NCI-H2227 treated with DMSO at 0.1 percent for 48 hours (cell line): ENCODE measurements around the gene BDNF.

Experiments
- DNase-seq: peaks from one replicate; lab custom pipeline; 2025; lab: John Stamatoyannopoulos, UW

Gene BDNF

DNA sequence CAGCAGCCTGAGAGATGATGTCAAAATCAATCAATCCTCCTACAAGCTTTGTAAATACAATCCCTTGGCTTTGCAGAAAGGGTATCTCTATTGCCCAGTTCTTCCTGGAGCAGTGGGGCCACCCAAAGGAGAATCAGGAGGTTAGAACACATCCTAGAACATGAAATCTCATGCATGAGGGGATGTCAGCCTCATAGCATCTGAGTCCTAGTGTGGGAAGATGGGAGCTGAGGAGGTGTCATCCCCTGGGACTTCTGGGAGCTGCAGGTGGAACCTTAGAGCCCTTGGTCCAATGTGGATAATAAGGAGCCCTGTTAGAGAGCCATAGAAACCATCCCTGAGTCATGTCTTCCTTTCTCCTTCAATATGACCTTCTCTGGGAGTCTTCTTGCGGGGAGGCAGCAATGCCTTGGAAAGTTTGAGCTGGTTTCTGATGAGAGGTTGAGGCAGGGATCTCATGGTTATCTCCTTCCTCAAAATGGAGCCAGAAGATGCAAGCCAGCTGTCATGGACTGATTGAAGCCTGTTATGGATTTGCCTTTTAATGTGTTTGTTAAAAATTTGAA lies 74.8 kb downstream of the BDNF start:
- no peak for DNase-seq

DNA sequence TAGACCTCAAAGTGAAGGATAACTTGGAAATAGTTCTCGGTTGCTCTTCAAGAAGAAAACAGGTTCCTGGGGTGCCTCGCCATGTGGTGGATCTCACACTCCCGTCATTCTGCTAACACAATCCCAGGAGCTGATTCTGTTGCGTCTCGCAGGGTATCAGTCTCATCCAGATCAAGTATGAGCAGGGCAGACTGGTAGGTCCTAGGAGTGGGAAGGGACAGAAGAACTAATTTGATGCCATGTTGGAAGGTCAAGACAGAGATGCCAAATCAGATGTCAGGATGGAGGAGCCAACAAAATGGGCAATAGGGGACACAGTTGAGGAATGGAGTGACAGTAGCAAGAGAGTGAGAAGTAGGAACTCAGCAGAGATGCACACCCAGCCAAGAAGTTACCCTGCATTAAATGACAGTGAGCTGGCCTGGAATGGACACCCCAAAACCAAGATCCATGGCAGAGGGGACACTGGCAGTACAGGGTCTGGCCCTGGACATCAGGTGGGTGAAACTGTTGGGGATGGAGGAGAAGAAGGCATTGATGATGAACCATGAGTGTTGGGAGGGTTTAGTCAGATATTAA lies 76.2 kb downstream of the BDNF start:
- no peak for DNase-seq

DNA sequence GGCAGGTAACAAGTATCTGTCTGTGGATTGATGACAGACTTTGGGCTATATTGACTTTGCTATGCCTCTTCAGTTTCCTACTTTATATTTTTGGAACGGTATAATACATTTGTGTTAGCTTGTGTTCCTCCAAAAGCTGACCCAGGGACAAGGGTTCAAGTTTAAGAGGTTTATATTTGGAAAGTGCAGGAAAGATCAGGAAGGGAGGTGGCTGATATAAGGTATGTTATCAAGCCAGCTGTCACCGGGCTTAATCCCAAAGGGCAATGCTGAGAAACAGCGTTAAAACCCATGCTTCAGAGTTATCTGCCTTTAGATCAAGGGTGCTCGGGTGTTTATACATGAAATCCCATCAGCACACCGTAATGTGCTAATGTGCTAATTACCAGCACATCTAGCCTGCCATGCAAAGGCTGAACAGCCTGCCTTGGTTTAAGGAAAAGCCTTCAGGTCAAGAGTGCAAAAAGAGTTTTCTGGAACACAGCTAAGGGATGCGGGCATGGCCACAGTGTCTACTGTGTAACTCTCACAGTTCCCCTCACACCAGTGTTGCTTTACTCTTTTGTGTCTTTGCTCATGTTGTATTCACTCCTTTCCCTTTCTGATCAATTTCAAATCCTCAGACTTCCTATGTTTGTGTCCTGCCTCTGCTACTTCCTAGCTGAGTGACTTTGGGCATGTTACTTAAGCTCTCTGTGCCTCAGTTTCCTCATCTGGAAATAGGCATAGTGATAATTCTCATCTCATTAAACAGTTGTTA lies 77.5 kb downstream of the BDNF start:
- no peak for DNase-seq

DNA sequence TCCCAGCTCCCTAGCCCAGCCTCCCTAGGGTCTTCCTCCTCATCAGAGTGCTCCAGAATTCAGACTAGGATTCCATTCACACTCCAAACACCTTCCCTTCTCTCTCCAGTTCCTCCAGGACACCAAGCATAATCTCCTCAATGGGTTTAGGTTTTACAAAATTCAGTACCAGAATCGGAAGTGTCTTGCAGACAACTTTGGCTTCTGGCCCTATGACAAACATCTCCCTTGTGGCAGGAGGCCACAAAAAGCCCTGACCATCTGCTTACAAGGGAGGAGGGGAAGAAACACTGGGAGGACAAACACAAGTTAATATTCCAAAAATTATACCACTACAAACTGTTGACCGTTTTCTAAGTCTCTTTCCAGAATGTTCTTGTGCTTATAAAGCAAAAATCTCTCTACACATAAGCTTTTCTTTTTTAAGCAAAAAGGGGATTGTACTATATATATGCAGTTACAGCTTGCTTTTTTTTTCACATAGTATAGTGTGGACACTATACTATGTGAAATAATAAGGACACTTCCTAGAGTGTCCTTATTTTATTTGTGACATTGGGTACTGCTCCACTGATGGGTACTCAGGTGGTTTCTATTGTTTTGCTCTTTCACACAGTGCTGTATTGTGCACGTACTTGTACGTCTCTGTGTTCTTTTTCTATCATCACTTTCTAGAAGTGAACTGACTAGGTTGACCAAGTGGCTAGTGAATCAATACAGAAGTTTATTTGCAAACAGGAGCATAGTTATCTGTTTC lies 78.7 kb downstream of the BDNF start:
- DNase-seq, result no peak

DNA sequence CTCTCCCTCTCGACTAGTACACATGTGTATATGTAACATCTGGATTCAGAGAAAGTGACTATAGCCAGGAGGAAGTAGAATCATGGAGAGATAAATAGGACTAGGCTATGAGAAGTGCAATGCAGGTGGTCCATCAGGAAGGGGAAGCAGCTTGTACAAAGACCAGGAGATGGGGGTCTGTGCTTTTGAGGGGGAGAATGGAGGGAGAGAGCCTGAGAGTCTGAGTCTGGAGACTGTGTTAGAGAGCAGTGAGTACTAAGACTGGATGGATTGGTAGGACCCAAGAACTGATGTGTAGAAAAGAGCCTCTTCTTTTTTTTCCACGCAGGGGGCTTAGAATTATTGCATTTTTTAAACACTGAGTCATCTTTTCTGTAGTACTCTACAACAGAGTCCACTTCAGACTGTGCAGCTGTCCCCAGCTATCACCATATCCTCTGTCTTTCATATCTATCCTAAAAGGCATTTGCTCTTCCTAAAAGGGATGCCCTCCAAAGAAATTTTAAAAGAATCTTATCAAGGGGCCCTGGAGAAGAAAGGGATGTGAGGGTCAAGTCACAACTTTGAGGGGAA lies 80.4 kb downstream of the BDNF start:
- DNase-seq, result no peak

DNA sequence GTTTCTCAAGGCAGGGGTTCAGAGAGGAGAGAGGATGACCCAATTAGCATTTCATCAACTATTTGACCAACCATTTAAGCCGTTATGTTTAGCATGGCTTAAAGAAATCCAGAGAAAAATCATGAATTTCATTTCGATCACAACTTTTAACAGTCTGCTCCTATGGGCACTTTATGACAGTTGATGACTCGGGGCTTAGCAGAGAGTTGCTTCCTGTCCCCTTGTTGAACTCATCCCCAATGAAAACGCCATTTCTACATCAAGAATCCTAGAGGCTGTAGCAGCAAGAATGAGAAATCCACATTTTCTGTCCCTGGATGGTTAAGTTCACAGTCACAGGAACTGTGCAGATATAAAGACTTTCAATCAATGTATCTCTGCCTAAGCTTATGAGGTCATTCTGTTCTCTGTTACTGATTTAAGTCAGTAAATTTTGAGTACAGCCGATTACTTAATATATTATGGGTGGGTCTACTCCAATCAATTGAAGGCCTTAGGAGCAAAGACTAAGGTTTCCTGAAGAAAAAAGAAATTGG lies 81.1 kb downstream of the BDNF start:
- DNase-seq, result no peak

DNA sequence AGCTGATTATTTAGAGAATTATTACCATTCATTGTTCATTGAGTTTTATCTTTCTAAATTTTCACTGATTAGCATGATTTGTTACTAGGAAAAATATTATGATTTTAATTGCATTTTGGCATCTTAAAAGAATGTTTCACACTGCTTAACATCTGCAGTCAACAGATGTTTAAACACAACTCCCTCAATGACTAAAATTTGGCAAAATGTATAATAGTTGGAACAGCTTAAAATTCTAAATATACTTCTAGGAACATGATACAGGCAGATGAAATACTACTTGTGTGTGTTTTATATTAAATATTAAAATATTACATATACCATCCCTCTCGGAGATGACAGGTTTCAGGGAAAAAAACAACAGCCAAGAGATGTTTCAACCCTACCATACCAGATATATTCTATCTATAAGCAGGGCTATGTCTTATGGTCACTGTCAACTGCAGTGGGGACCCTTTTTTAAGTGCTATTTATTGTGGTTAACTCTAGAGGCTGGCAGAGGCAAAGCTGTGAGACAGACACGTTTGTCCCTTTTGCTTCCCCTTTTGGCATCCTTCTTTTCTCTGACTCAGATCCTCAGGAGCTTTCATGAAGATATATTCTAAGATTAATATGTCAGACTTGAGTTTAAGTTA lies 81.9 kb downstream of the BDNF start:
- no peak for DNase-seq

DNA sequence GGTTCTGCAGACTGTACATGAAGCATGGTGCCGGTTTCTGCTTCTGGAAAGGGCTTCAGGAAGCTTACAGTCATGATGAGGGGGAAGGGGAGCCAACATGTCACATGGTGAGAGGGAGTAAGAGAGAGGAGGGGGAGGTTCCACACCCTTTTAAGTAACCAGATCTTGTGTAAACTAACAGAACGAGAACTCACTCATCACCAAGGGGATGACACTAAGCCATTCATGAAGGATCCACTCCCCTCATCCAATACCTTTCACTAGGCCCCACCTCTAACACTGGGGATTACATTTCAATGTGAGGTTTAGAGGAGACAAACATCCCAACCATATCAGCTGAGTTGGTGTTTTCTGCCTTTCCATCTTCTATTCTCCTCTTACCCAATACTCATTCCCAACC lies 83.5 kb downstream of the BDNF start:
- DNase-seq, result no peak

DNA sequence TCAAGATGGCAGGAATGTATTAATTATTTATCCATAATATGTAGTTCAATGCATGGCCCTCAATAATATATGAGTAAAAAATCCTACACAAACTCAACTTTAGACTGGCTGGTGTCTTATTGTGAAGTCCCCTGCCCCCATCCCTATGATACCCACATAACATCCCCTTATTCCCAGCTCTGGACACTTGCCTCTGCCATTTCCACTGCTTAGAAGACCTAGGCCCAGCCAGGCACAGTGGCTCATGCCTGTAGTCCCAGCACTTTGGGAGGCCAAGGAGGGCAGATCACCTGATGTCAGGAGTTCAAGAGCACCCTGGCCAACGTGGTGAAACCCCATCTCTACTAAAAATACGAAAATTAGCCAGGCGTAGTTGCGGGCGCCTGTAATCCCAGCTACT lies 84.4 kb downstream of the BDNF start:
- DNase-seq, result no peak

DNA sequence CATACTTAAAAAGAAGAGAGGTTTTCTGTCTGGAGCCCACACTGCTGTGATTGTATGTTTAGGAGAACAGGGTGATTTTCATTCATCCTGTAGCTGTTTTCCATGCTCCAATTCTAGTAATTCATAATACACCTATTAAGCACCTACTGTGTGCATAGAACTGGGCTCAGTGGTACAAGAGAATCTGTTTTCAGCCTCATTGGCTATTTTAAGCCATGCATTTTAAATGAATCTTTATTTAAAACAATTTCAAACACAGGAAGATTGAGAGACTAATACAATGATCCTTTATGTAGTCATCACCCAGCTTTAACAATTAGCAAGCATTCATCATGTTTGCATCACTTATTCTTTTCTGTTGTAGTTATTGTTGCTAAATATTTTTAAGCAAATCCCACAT lies 86.2 kb downstream of the BDNF start:
- DNase-seq, result no peak

DNA sequence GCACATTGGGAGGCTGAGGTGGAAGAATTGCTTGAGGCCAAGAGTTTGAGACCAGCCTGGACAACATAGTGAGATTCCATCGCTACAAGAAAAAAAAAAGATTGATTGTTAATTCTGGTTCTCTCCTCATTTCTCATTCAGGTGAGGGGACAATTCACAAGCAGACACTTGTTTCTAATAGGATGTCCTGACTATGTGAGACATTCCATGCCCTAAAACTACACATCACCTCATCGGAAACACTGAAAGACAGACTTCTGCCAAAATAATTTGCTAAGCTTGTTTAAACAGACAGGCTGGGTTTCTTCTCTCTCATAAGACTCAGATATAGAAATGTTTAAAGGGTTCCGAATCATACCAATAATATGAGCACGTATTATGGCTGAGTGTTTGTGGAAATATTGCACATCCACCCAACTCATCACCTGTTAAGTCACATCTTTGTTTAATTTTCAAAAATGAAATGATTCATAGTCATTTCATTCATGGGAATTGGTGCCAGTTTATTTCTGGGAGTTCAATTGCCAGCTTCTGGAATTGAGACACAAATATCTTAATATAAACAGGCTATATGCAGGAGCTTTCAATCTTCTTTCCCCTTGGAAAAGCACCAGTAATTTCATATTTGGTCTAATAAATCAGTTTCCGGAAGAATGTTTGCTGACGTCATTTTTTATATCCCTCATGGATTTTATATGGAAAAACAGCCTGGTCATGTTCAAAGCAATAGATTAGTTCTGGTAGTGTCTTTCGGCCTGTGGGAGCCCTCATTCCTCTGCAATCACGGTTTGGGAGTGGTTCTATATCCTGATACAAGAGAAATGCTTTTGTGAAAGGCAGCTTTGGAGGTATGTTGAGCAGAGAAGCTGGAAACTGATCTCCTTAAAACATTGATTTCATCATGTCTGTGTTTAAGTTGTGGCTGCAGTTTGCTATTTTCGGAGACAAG lies 87.0 kb downstream of the BDNF start:
- no peak for DNase-seq

DNA sequence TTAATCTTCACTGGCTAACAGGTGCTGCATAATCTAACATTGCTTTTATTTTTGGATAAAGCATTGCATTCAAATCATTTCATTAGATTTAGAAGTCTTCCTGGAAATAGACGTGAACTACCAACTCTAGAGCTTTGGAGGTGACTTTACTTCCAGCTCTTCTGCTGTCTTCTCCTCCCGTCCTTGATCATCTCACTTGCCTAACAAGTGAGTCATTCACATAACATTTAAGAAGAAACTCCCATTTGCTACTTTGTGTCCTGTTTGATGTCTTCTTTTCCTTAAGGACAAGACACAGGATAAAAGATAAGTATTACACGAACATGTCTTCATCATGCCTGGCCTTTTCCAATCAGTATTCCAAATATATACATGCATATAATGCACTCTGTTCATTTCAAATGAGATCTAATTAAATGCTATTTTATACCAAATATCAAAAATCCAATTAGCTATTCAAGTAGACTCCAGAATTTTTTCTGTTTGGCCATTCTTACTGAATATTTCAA lies 88.3 kb downstream of the BDNF start:
- DNase-seq, result no peak

DNA sequence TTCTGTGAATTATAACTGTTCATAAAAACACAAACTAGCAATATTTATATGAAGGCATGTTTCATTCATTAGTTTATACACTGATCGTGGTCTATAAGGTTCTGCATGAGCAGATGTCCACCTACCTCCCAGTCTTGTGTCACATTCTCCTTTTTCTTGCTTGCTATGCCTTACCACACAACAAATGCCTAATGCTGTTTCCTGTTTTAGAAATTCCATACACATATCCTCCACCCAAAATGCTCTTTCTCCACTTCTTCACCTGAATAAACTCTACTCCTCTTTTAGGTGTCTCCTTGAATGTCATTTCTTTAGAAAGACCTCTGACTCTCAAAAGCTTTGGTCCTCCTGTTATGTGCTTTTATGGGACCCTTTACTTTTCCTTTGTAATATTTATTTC lies 88.9 kb downstream of the BDNF start:
- no peak for DNase-seq

DNA sequence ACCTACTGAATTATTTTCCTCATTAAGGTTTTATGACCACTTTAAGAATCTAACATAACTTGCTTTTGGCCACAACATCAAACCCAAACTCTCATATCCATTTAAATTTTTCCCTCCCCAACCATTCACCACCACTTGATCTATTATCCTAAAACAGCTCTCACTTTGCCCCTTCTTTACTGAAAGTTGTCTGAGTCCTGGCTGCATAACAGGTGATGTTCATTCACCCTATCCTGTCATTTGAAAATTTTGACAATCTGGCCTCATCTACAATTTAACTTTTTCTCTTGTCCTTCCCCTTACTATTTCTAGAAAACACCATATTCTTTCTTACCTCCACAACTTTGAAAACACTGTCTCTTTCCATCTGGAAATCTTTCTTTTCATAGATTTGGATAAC lies 89.3 kb downstream of the BDNF start:
- DNase-seq, result no peak

DNA sequence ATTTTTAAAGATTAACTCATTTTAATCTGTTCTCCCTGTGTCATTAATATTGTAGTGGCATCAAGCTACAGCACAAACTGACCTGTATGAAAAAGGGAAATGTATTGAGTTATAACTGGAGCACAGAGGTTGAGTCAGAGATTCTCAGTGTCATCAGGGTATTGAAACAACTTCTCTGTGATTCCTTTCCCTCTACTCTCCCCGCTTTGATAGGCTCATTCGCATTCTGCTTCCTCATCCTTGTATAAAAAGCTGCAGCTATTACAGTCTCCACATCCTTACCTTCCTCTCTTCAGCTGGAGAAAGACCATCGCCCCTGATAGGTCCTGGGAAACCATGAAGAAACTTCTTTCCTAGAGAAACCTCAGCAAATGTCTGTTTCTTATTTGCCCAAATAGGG lies 90.0 kb downstream of the BDNF start:
- DNase-seq, result no peak

DNA sequence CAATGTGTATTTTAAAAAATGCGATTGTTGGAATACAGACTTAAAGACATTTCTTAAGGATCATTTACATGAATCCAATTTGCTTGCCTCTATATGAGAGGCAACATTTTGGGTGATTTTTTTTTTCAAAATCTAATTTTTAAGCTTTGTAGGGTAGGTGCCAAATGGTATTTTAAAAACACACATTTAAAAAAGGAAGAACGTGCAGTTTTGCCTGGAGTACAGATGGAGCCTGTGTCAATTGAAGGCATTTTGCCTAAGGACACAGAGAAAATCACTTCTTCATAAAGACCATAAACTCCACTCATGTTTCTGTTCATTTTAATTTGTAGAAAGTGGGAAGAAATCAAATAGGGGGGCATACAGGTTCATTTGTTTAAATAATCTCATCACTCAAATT lies 91.3 kb downstream of the BDNF start:
- DNase-seq, result no peak

DNA sequence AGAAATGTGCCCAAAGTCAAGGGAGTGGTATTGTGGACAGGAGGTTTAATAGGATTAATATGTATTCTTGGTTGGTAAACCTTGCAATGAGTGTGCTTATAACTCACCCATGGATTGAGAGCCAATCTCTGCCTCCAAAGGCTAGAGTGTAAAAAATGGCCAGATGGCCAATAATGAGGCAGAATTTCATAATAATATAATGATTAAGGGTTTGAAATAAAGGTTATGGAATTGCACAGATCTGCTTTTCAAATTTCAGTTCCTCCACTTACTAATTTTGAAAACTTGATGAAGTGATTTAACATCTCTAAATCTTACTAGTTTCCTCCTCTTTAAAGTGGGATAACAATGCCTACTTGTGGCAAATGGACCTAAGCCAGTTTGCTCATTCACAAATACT lies 94.8 kb downstream of the BDNF start:
- DNase-seq, result no peak
